Mesendoderm (in vitro differentiated cells): ENCODE results near the gene NEU4.
"Not testable (repeated sequence)": the region's sequence is repeated elsewhere in the genome, so short reads cannot be mapped to it uniquely, and the experiment has no call there.

Experiments used
- DNase-seq: peaks from one replicate; pipeline ENCODE4 v3.0.0; 2013
- H2AK5ac ChIP-seq: 2 replicates; pipeline ENCODE4 v1.6.1; 2013; ENCODE audit warnings: low read length, inconsistent platforms
- H2BK120ac ChIP-seq: 2 replicates; pipeline ENCODE4 v1.6.1; 2013; ENCODE audit warnings: low read depth, mild to moderate bottlenecking, low read length, moderate library complexity, mixed read lengths
- H2BK15ac ChIP-seq: replicated peaks from 2 replicates; pipeline ENCODE4 v1.6.1; 2013; ENCODE audit warnings: low read depth, mild to moderate bottlenecking, moderate library complexity
- H2BK5ac ChIP-seq: 2 replicates; pipeline ENCODE4 v1.6.1; 2013; ENCODE audit warnings: low read length, inconsistent platforms
- H3K18ac ChIP-seq: 2 replicates; pipeline ENCODE4 v1.6.1; 2013; ENCODE audit warnings: mild to moderate bottlenecking, low read length, mixed read lengths
- H3K23ac ChIP-seq: one replicate; pipeline ENCODE4 v1.6.1; 2013; ENCODE audit warnings: low read length
- H3K27ac ChIP-seq: 2 replicates; pipeline ENCODE4 v1.5.1; 2013; ENCODE audit warnings: low read depth, mild to moderate bottlenecking, inconsistent platforms, low read length, moderate library complexity
- H3K27me3 ChIP-seq: 2 replicates; pipeline ENCODE4 v1.6.1; 2013; ENCODE audit warnings: low read length, control low read depth, mild to moderate bottlenecking, inconsistent platforms; ENCODE audit not compliant: insufficient read depth, poor library complexity
- H3K36me3 ChIP-seq: 2 replicates; pipeline ENCODE4 v1.6.1; 2013; ENCODE audit warnings: low read length, inconsistent platforms; ENCODE audit not compliant: control insufficient read depth, insufficient read depth
- H3K4ac ChIP-seq: one replicate; pipeline ENCODE4 v1.6.1; 2013; ENCODE audit warnings: low read depth, mild to moderate bottlenecking, low read length, moderate library complexity
- H3K4me1 ChIP-seq: 2 replicates; pipeline ENCODE4 v1.6.1; 2013; ENCODE audit warnings: low read depth, low read length, inconsistent platforms; ENCODE audit not compliant: control insufficient read depth
- H3K4me2 ChIP-seq: 2 replicates; pipeline ENCODE4 v1.6.1; 2013; ENCODE audit warnings: low read length
- H3K4me3 ChIP-seq: 2 replicates; pipeline ENCODE4 v1.5.1; 2013; ENCODE audit warnings: mild to moderate bottlenecking, low read length
- H3K56ac ChIP-seq: one replicate; pipeline ENCODE4 v1.6.1; 2013; ENCODE audit warnings: low read length
- H3K79me1 ChIP-seq: 2 replicates; pipeline ENCODE4 v1.6.1; 2013; ENCODE audit warnings: low read length, inconsistent platforms
- H3K79me2 ChIP-seq: 2 replicates; pipeline ENCODE4 v1.6.1; 2013; ENCODE audit warnings: mild to moderate bottlenecking, low read length; ENCODE audit not compliant: control insufficient read depth, insufficient read depth
- H3K9ac ChIP-seq: 2 replicates; pipeline ENCODE4 v1.6.1; 2013; ENCODE audit warnings: low read length, inconsistent platforms
- H4K5ac ChIP-seq: one replicate; pipeline ENCODE4 v1.6.1; 2013; ENCODE audit warnings: low read length
- H4K8ac ChIP-seq: one replicate; pipeline ENCODE4 v1.6.1; 2013; ENCODE audit warnings: low read depth, mild to moderate bottlenecking, control low read depth, low read length, moderate library complexity
- WGBS: extraction: QIAGEN DNeasy Blood & Tissue Kit; methylation state at CpG from one replicate; pipeline ENCODE4 v1.1.7; 2013; ENCODE audit warnings: low lambda C conversion rate, missing lambda C conversion rate; ENCODE audit not compliant: insufficient coverage; ENCODE audit errors: extremely low coverage; 5-methylcytosine and 5-hydroxymethylcytosine counted together

NEU4 gene

DNA sequence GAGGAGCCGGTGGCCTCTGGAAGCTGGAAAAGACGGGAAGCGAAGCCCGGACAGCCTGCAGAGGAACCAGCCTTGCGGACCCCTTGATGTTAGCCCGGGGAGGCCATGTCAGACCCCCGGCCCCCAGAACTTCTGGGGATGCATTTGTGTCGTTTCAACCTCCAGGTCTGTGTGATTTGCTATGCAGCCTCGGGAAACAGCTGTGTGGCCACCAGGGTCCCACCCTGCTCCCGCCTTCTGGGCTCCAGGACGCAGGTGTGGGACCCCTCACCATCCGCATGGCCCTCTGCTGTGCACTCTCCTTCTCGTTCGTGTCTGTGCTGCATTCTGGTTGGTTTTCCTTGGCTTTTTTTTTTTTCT lies 13.3 kb downstream of the NEU4 start:
- Histone ChIP-seq H3K4me2 (no peak overlapping the region), H4K8ac (no peak overlapping the region), H3K9ac (no peak overlapping the region), H2BK5ac (no peak overlapping the region), H3K79me2 (no peaks in the 10 kb centered on the region), H2BK120ac (no peak overlapping the region), H3K4ac (no peak overlapping the region), H3K36me3 (no peaks in the 10 kb centered on the region), H2BK15ac (no peak overlapping the region), H3K23ac (no peak overlapping the region), H3K4me3 (no peak overlapping the region), H3K4me1 (no peaks in the 10 kb centered on the region), H3K56ac (no peak overlapping the region), H3K79me1 (no peaks in the 10 kb centered on the region), H2AK5ac (no peak overlapping the region), H3K18ac (no peak overlapping the region), H3K27me3 (no peaks in the 10 kb centered on the region), H3K27ac (no peak overlapping the region), H4K5ac (no peak overlapping the region)
- no peak for DNase-seq
- no CpG with 5 or more reads among the region's 14 CpGs for WGBS

GRCh38 chr2:241823531-241824437 lies 14.8 kb downstream of the NEU4 start:
- H4K5ac ChIP-seq, H3K23ac ChIP-seq, H4K8ac ChIP-seq, H3K79me1 ChIP-seq, H2BK15ac ChIP-seq, H3K4ac ChIP-seq, H3K27ac ChIP-seq, H3K56ac ChIP-seq, H3K27me3 ChIP-seq, H3K4me2 ChIP-seq, H3K79me2 ChIP-seq, H2AK5ac ChIP-seq, H3K4me3 ChIP-seq, H3K9ac ChIP-seq, H3K36me3 ChIP-seq, H3K18ac ChIP-seq, H2BK5ac ChIP-seq, H2BK120ac ChIP-seq, H3K4me1 ChIP-seq: not testable (repeated sequence)
- WGBS = no CpG with 5 or more reads among the region's 45 CpGs
- peak; percentile 28 for DNase-seq

- Histone ChIP-seq H3K36me3 (no peaks in the 10 kb centered on the region), H3K79me2 (no peaks in the 10 kb centered on the region), H3K18ac (no peak overlapping the region), H4K5ac (no peak overlapping the region), H2BK120ac (no peak overlapping the region), H3K4me1 (no peaks in the 10 kb centered on the region), H3K56ac (no peak overlapping the region), H2AK5ac (no peak overlapping the region), H3K9ac (no peak overlapping the region), H2BK5ac (no peak overlapping the region), H3K4me3 (no peak overlapping the region), H3K27ac (no peak overlapping the region), H2BK15ac (no peak overlapping the region), H3K23ac (no peak overlapping the region), H3K27me3 (no peaks in the 10 kb centered on the region), H4K8ac (no peak overlapping the region), H3K79me1 (no peaks in the 10 kb centered on the region), H3K4ac (no peak overlapping the region), H3K4me2 (no peak overlapping the region)
- no peak for DNase-seq
- no CpG with 5 or more reads among the region's 2 CpGs for WGBS
These were observed 18.4 kb downstream of the NEU4 start for GRCh38 chr2:241827394-241827793.

DNA sequence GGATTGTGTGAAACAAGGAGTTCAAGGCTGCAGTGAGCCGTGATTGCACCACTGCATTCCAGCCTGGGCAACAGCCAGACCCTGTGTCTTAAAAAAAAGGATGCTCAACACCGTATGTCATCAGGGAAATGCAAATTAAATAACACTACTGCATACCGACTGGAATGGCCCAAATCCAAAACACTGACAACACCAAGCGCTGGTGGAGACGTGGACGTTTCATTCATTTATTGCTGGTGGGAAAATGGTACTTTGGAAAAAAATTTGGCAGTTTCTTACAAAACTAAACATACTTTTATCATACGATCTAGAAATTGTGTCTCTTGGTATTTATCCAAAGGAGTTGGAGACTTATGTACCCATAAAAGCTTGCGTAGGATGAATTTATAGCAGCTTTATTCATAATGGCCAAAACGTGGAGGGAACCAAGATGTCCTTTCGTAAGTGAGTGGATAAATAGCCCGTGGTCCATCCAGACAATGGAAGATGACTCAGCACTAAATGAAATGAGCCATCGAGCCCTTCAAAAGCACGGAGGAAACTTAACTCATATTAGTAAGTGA lies 24.2 kb downstream of the NEU4 start:
- no CpG with 5 or more reads among the region's 13 CpGs for WGBS
- no peaks in the 10 kb centered on the region for H3K27me3 ChIP-seq

GRCh38 chr2:241833756-241834526 lies 24.9 kb downstream of the NEU4 start:
- not testable (repeated sequence) for H3K36me3 ChIP-seq, H3K79me1 ChIP-seq, H3K9ac ChIP-seq, H3K18ac ChIP-seq, H4K5ac ChIP-seq, H2BK120ac ChIP-seq, H3K4me2 ChIP-seq, H3K79me2 ChIP-seq, H3K23ac ChIP-seq, H3K4ac ChIP-seq, H2BK15ac ChIP-seq, H3K56ac ChIP-seq, H3K4me1 ChIP-seq, H3K27ac ChIP-seq, H3K27me3 ChIP-seq, H2BK5ac ChIP-seq, DNase-seq, H2AK5ac ChIP-seq, H4K8ac ChIP-seq, H3K4me3 ChIP-seq
- WGBS = no CpG with 5 or more reads among the region's 28 CpGs

More for the DNA sequence above, 24.2 kb downstream of the NEU4 start:
- no peak overlapping the region for H4K8ac ChIP-seq
- no peaks in the 10 kb centered on the region for H3K79me2 ChIP-seq
- H3K4me1 ChIP-seq = no peaks in the 10 kb centered on the region
- H3K23ac ChIP-seq = no peak overlapping the region
- H4K5ac ChIP-seq = no peak overlapping the region
- H3K4me3 ChIP-seq = no peak overlapping the region
- H3K4me2 ChIP-seq = no peak overlapping the region
- H3K36me3 ChIP-seq = no peaks in the 10 kb centered on the region
- H3K79me1 ChIP-seq = no peaks in the 10 kb centered on the region
- H2AK5ac ChIP-seq = no peak overlapping the region
- H2BK120ac ChIP-seq = no peak overlapping the region
- no peak overlapping the region for H2BK15ac ChIP-seq
- no peak overlapping the region for H3K27ac ChIP-seq
- H3K9ac ChIP-seq = no peak overlapping the region
- H3K56ac ChIP-seq = no peak overlapping the region
- no peak overlapping the region for H3K18ac ChIP-seq
- no peak overlapping the region for H2BK5ac ChIP-seq
- no peak overlapping the region for H3K4ac ChIP-seq
- DNase-seq = peak; percentile 29
